NCI-H187 treated with DMSO at 0.1 percent for 48 hours (cell line): ENCODE data around the gene FOXD3.
A peak's percentile ranks its signal among the peaks of the same experiment; 100 is the strongest.

ENCODE experiments used
- DNase-seq: peaks from one replicate; lab custom pipeline; 2025; lab: John Stamatoyannopoulos, UW

Gene FOXD3

GRCh38 chr1:63362073-63362472 is 39.7 kb downstream of the FOXD3 start:
- no peak for DNase-seq

GRCh38 chr1:63362578-63362977 is 40.2 kb downstream of the FOXD3 start:
- DNase-seq: no peak

- no peak for DNase-seq
Measured at GRCh38 chr1:63363014-63363413, 40.6 kb downstream of the FOXD3 start.

GRCh38 chr1:63366908-63367214 is 44.5 kb downstream of the FOXD3 start:
- DNase-seq: no peak

- peak; percentile 51 for DNase-seq
Measured at GRCh38 chr1:63367215-63368103, 45.1 kb downstream of the FOXD3 start, which contains the start of gene ALG6. TSS of gene ALG6 (plus strand) at chr1:63367627. CDS start at chr1:63370978, 3,351 bp downstream.

GRCh38 chr1:63368131-63368530 is 45.8 kb downstream of the FOXD3 start:
- no peak for DNase-seq
